Neural progenitor cell (in vitro differentiated cells): ENCODE data around the gene ISX.

ENCODE experiments used
- EZH2 ChIP-seq: fragments of 200-600 bp; sonication (generic); IDR thresholded peaks from 2 replicates; pipeline ENCODE4 v1.6.1; 2017; ENCODE audit warnings: antibody characterized with exemption, mild to moderate bottlenecking, moderate library complexity
- EZH2phosphoT487 ChIP-seq: fragments of 200-600 bp; sonication (generic); IDR thresholded peaks from 2 replicates; pipeline ENCODE4 v1.6.1; 2017; ENCODE audit warnings: antibody characterized with exemption

- no peak for TF ChIP-seq EZH2phosphoT487
- TF ChIP-seq EZH2: no peak
Observed at GRCh38 chr22:35032571-35032970, 33.4 kb upstream of the ISX start.
